Right ventricle myocardium inferior (tissue), 1 donor: ENCODE measurements around the gene SMARCC2. TPM values are rescaled to one million over a fixed set of nuclear protein-coding genes. Genes with fewer than 3 reads are reported as not detected.

Experiments
- ATAC-seq: fragments of 200-7000 bp; cut with Tn5 transposase; one replicate; pipeline ENCODE4 v1.9.1; 2020; ENCODE audit warnings: mild to moderate bottlenecking, moderate library complexity
- DNase-seq: peaks from one replicate; pipeline ENCODE4 v3.0.0; 2021; ENCODE audit errors: missing footprints
- intact Hi-C: fragments of 100-400 bp; cut with DNase I; formaldehyde crosslinking; loops from one replicate; pipeline ENCODE4 v1.11.0; 2022
- total RNA-seq: library from RNA; stranded (reverse); fragmentation: NEBNext Ultra II Directional; extraction: Animal tissue kit (Norgen Biotek cat#: 25700); gene quantifications from one replicate; pipeline ENCODE4 v1.2.1, GENCODE V29; 2021
- donor health status: DM: no; HTN: yes; CAD: no; lungs with severe emphysema.

Gene SMARCC2
- total RNA-seq, 1 donor from 2014 or later = 68.8 TPM

GRCh38 chr12:56188131-56188777 is 1.0 kb downstream of the SMARCC2 start:
- no peak for ATAC-seq

GRCh38 chr12:56186957-56187356 is 2.3 kb downstream of the SMARCC2 start:
- ATAC-seq = no peak
- DNase-seq = no peak
- intact Hi-C loops = no loop called here

More at GRCh38 chr12:56188131-56188777, 1.0 kb downstream of the SMARCC2 start:
- DNase-seq = no peak
- intact Hi-C loops = loop anchor here (2.0 kb wide), 2 partner anchors 29 to 449 kb away; partner anchors contain the start of gene MYL6

GRCh38 chr12:56178347-56178746 is 10.9 kb downstream of the SMARCC2 start:
- no peak for ATAC-seq
- no peak for DNase-seq
- intact Hi-C loops = no loop called here

GRCh38 chr12:56172839-56173238 is 16.4 kb downstream of the SMARCC2 start:
- DNase-seq (no peak), ATAC-seq (peak; percentile 32)
- intact Hi-C loops = no loop called here

GRCh38 chr12:56169229-56169759 is 20.0 kb downstream of the SMARCC2 start:
- ATAC-seq (no peak), DNase-seq (no peak)
- intact Hi-C loops = no loop called here

GRCh38 chr12:56165369-56165768 is 23.9 kb downstream of the SMARCC2 start:
- ATAC-seq (peak; percentile 15), DNase-seq (no peak)

GRCh38 chr12:56164345-56164729 is 24.9 kb downstream of the SMARCC2 start:
- intact Hi-C loops = no loop called here
- ATAC-seq (no peak), DNase-seq (no peak)

More at GRCh38 chr12:56165369-56165768, 23.9 kb downstream of the SMARCC2 start:
- intact Hi-C loops = no loop called here

GRCh38 chr12:56163533-56164344 is 25.5 kb downstream of the SMARCC2 start:
- no peak for ATAC-seq
- DNase-seq = no peak
- intact Hi-C loops = no loop called here

- ATAC-seq (no peak), DNase-seq (no peak)
- intact Hi-C loops = no loop called here
Measured at GRCh38 chr12:56162468-56163290, 26.6 kb downstream of the SMARCC2 start.

GRCh38 chr12:56161690-56162351 is 27.5 kb downstream of the SMARCC2 start:
- ATAC-seq (no peak), DNase-seq (no peak)
- intact Hi-C loops = no loop called here

GRCh38 chr12:56160894-56161689 is 28.2 kb downstream of the SMARCC2 start:
- intact Hi-C loops = no loop called here
- DNase-seq = no peak
- ATAC-seq = no peak

- DNase-seq (no peak), ATAC-seq (no peak)
- intact Hi-C loops = no loop called here
Measured at GRCh38 chr12:56160193-56160763, 29.0 kb downstream of the SMARCC2 start.

GRCh38 chr12:56159482-56160192 is 29.6 kb downstream of the SMARCC2 start:
- ATAC-seq (no peak), DNase-seq (no peak)
- intact Hi-C loops = loop anchor here (2.0 to 5.0 kb wide), 2 partner anchors 29 to 42 kb away; partner anchors contain the start of genes RPL41, SMARCC2 and ZC3H10

- peak; percentile 77 for ATAC-seq
- DNase-seq = peak; percentile 92
- intact Hi-C loops = loop anchor here (1.0 to 5.0 kb wide), 3 partner anchors 30 to 42 kb away; partner anchors contain the start of genes ESYT1, RPL41, SMARCC2 and ZC3H10
Measured at GRCh38 chr12:56158926-56159461, 30.3 kb downstream of the SMARCC2 start.

- intact Hi-C loops = loop anchor here (1.0 to 5.0 kb wide), 3 partner anchors 30 to 41 kb away; partner anchors contain the start of genes ESYT1, RPL41, SMARCC2 and ZC3H10
- DNase-seq (peak; percentile 97), ATAC-seq (peak; percentile 91)
Measured at GRCh38 chr12:56158029-56158925, 31.0 kb downstream of the SMARCC2 start, which contains the start of gene MYL6. TSS of gene MYL6 (plus strand) at chr12:56158359. CDS start at chr12:56158402, 43 bp downstream.
